Breast epithelium (tissue), 3 donors: ENCODE measurements around the gene METTL4.

Source experiments
- POLR2A ChIP-seq: fragments of 450-650 bp; IDR thresholded peaks from one replicate; pipeline ENCODE4 v1.6.1; 2016; ENCODE audit warnings: antibody characterized with exemption, mild to moderate bottlenecking, moderate library complexity
- TF ChIP-seq, protein P1 (sequence below), 3 donors: fragments of 450-650 bp; IDR thresholded peaks; one replicate each; pipeline ENCODE4 v1.5.1; 2016 to 2017; ENCODE audit warnings: antibody characterized with exemption in 3 of 3, mild to moderate bottlenecking in 3 of 3, moderate library complexity in 3 of 3

DNA sequence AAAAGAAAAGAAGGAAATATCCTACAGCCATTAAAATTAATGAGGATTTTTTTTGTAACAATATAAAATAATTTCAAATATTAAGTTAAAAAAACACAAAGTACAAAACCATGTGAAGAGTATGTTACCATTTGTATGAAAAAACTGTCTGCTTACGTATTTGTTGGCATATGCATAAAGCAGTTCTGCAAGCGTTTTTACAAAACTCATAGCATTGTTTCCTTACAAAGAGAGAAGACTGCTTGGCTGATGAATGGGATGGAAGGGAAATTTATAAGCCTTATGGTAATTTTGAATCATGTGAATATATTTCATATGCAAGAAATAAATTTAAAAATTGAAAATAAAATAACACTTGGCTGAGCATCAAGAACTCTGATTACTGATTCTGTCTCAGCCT, 63.1 kb downstream of the METTL4 start:
- TF ChIP-seq, protein P1, sequence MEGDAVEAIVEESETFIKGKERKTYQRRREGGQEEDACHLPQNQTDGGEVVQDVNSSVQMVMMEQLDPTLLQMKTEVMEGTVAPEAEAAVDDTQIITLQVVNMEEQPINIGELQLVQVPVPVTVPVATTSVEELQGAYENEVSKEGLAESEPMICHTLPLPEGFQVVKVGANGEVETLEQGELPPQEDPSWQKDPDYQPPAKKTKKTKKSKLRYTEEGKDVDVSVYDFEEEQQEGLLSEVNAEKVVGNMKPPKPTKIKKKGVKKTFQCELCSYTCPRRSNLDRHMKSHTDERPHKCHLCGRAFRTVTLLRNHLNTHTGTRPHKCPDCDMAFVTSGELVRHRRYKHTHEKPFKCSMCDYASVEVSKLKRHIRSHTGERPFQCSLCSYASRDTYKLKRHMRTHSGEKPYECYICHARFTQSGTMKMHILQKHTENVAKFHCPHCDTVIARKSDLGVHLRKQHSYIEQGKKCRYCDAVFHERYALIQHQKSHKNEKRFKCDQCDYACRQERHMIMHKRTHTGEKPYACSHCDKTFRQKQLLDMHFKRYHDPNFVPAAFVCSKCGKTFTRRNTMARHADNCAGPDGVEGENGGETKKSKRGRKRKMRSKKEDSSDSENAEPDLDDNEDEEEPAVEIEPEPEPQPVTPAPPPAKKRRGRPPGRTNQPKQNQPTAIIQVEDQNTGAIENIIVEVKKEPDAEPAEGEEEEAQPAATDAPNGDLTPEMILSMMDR (IDR thresholded peaks at IDR 0.05): no peak
- TF ChIP-seq POLR2A: no peak
